CD4-positive, alpha-beta memory T cell (primary cell): ENCODE measurements around the gene PRDM16. TPM values are rescaled to one million over a fixed set of nuclear protein-coding genes. Genes with fewer than 3 reads are reported as not detected.

ENCODE experiments used
- CTCF ChIA-PET: fragments of 350-600 bp; sonication (Branson Sonifier 250); formaldehyde crosslinking; loops from one replicate; lab custom pipeline; 2021; ENCODE audit warnings: inconsistent platforms; ENCODE audit not compliant: partially characterized antibody; lab: Charles Lee
- POLR2A ChIA-PET: fragments of 350-600 bp; sonication (Branson Sonifier 250); formaldehyde crosslinking; loops from one replicate; lab custom pipeline; 2021; ENCODE audit not compliant: partially characterized antibody; lab: Charles Lee
- DNase-seq, 5 donors: peaks; one replicate each; pipeline versions ENCODE4 v3.0.0 to v3.0.0-alpha.2; 2020 to 2022; ENCODE audit warnings: mixed read lengths in 1 of 5
- H3K27ac ChIP-seq: one replicate; pipeline ENCODE4 v1.7.0; 2013; ENCODE audit warnings: low read depth, low read length
- H3K27me3 ChIP-seq: 2 replicates; pipeline ENCODE4 v1.7.0; 2013; ENCODE audit warnings: mild to moderate bottlenecking, low read length, moderate library complexity; ENCODE audit not compliant: insufficient read depth
- H3K36me3 ChIP-seq: 2 replicates; pipeline ENCODE4 v1.7.0; 2013; ENCODE audit warnings: mild to moderate bottlenecking, low read length, moderate library complexity; ENCODE audit not compliant: insufficient read depth
- H3K4me1 ChIP-seq: 2 replicates; pipeline ENCODE4 v1.7.0; 2013; ENCODE audit warnings: mild to moderate bottlenecking, low read length, moderate library complexity; ENCODE audit not compliant: insufficient read depth
- H3K4me3 ChIP-seq, 2 donors: one replicate each; pipeline ENCODE4 v1.7.0; 2013; ENCODE audit warnings: low read length in 2 of 2, mild to moderate bottlenecking in 1 of 2
- H3K9me3 ChIP-seq, 2 donors: one replicate each; pipeline ENCODE4 v1.7.0; 2013; ENCODE audit warnings: low read length in 2 of 2, control low read depth in 1 of 2; ENCODE audit not compliant: control insufficient read depth in 1 of 2
- H3K27ac Mint-ChIP-seq, 7 donors: one replicate each; pipeline ENCODE4 v1.8.0; 2020 to 2021; ENCODE audit warnings: mixed read lengths in 7 of 7, mild to moderate bottlenecking in 6 of 7, inconsistent platforms in 3 of 7, moderate library complexity in 3 of 7
- H3K27me3 Mint-ChIP-seq, 2 donors: one replicate each; pipeline ENCODE4 v1.8.0; 2020 to 2021; ENCODE audit warnings: mixed read lengths in 2 of 2
- H3K36me3 Mint-ChIP-seq, 2 donors: one replicate each; pipeline ENCODE4 v1.8.0; 2020 to 2021; ENCODE audit warnings: mixed read lengths in 2 of 2, inconsistent platforms in 1 of 2, mild to moderate bottlenecking in 1 of 2
- H3K4me1 Mint-ChIP-seq, 4 donors: one replicate each; pipeline ENCODE4 v1.8.0; 2020 to 2021; ENCODE audit warnings: mixed read lengths in 4 of 4, mild to moderate bottlenecking in 1 of 4
- H3K4me3 Mint-ChIP-seq, 8 donors: one replicate each; pipeline ENCODE4 v1.8.0; 2020 to 2021; ENCODE audit warnings: mixed read lengths in 8 of 8, mild to moderate bottlenecking in 7 of 8, moderate library complexity in 6 of 8, inconsistent platforms in 3 of 8
- H3K9me3 Mint-ChIP-seq, 8 donors: one replicate each; pipeline ENCODE4 v1.8.0; 2020 to 2021; ENCODE audit warnings: mixed read lengths in 8 of 8, mild to moderate bottlenecking in 5 of 8, inconsistent platforms in 3 of 8, moderate library complexity in 1 of 8
- intact Hi-C: fragments of 100-400 bp; cut with micrococcal nuclease; formaldehyde crosslinking; loops from one replicate; pipeline ENCODE4 v1.15.1; 2023
- polyA plus RNA-seq, 2 donors: library from polyadenylated mRNA; unstranded; fragments of 300-500 nt; fragmentation: Illumina TruSeq; gene quantifications; one replicate each; pipeline ENCODE4 v1.2.3, GENCODE V29; 2021
- total RNA-seq, 2 experiments: library from RNA; stranded (reverse); gene quantifications; one replicate each; pipeline ENCODE4 v1.2.3, GENCODE V29; 2021

Gene PRDM16
- total and polyA plus RNA-seq, 4 experiments from 2014 or later: not detected

DNA sequence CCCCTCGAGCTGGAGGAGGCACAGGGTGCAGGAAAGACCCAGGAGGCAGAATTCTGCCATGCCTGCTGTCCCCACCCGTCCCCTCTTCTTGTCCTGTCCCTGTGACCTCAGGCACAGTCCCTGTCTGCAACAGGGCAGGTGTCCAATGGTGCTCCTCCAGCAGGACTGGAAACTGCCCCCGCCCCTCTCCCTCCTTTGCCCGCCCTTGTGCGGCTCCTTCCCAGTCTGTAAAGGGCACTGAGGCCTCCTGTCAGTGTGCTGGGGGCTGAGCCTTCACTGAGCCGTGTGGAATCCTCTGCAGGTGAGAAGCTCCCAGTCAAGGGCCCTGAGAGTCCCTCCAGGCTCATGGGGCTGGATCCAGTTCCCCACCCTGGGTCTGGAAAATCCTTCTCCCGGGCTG lies 28.9 kb downstream of the PRDM16 start:
- Mint-ChIP-seq H3K4me3 (no peak overlapping the region), H3K36me3 (no peaks in the 10 kb centered on the region), H3K27ac (no peak overlapping the region), H3K9me3 (no peaks in the 10 kb centered on the region), H3K27me3 (peaks cover 3 to 4% of the 10 kb centered on the region in 2 donors), H3K4me1 (no peaks in the 10 kb centered on the region)
- Histone ChIP-seq H3K4me3 (no peak overlapping the region), H3K4me1 (no peaks in the 10 kb centered on the region), H3K36me3 (no peaks in the 10 kb centered on the region), H3K9me3 (no peaks in the 10 kb centered on the region), H3K27ac (no peak overlapping the region), H3K27me3 (no peaks in the 10 kb centered on the region)
- intact Hi-C loops: no loop called here
- DNase-seq: no peak
- POLR2A ChIA-PET: no interaction called here
- CTCF ChIA-PET: no interaction called here

DNA sequence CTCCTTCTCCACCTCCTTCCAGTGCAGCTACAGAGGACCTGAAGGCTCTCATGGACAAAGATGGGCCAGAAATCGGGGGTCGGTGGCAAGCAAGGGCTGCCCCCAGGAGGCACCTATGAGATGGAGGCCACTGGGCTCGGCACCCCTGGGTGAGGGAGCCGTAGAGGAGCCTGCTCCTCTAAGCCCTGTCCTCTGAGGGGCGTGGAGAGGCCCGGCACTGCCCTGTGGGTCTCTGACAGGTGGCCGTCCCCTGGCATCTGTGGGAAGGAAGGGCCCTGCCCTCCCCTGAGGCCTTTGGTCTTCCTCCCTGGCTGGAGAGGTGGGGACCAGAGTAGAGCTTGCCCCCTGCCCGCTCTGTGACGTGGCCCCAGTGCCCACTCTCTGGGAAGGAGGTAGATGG lies 30.9 kb downstream of the PRDM16 start:
- no peaks in the 10 kb centered on the region for H3K4me1 Mint-ChIP-seq

DNA sequence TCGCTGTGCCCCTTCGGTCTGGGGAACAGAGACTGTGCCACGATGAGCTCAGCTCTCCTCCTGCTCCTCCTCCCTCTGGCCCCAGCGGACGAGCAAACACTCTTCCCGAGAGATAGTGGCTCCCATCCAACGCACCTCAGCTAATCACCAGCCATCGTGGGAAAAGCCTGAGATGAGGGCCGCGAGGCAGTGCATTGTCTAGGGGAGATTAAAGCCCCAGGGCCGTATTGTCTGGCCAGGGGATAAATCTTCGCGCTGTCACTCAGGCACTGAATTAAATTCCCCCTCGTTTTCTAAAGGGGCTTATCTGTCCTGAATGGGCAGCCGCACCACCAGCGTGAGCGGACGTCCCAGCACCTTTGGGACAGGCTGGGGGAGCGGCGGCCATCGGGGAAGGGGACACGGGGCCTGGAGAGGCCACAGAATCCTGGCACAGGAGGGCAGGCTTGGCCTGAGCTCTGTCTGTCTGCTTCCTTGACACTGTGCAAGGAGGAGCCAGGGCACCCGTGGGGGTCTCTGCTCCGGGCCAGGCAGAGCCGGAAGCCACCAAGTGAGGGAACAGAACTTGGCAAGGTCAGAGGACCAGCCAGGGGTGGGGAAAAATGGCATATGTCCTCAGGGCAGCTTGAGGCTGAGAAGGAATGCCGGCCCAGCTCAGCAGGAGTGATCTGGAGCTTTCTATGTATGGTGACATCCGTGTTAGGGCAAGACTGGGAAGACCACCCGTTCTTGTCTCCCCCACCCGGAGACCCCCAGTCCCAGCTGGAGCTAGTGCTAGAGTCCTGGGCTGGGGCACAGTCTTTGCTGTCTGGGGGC lies 32.3 kb downstream of the PRDM16 start:
- no peaks in the 10 kb centered on the region for H3K4me1 Mint-ChIP-seq
- Histone ChIP-seq H3K27me3 (no peaks in the 10 kb centered on the region), H3K36me3 (no peaks in the 10 kb centered on the region), H3K4me3 (no peak overlapping the region), H3K4me1 (no peaks in the 10 kb centered on the region), H3K9me3 (no peaks in the 10 kb centered on the region), H3K27ac (no peak overlapping the region)
- intact Hi-C loops: no loop called here
- H3K9me3 Mint-ChIP-seq: no peaks in the 10 kb centered on the region
- H3K4me3 Mint-ChIP-seq: no peak overlapping the region
- no peaks in the 10 kb centered on the region for H3K36me3 Mint-ChIP-seq
- no peak for DNase-seq
- peaks cover 0 to 1% of the 10 kb centered on the region in 2 donors for H3K27me3 Mint-ChIP-seq
- ChIA-PET POLR2A (no interaction called here), CTCF (no interaction called here)
- no peak overlapping the region for H3K27ac Mint-ChIP-seq

More for the DNA sequence above, 30.9 kb downstream of the PRDM16 start:
- intact Hi-C loops: no loop called here
- H3K27ac ChIP-seq: no peak overlapping the region
- Mint-ChIP-seq H3K27ac (no peak overlapping the region), H3K36me3 (no peaks in the 10 kb centered on the region), H3K9me3 (no peaks in the 10 kb centered on the region), H3K27me3 (peaks cover 0 to 1% of the 10 kb centered on the region in 2 donors), H3K4me3 (no peak overlapping the region)
- DNase-seq: no peak
- POLR2A ChIA-PET: no interaction called here
- H3K4me1 ChIP-seq: no peaks in the 10 kb centered on the region
- no peaks in the 10 kb centered on the region for H3K36me3 ChIP-seq
- no peaks in the 10 kb centered on the region for H3K9me3 ChIP-seq
- H3K4me3 ChIP-seq: no peak overlapping the region
- CTCF ChIA-PET: no interaction called here
- no peaks in the 10 kb centered on the region for H3K27me3 ChIP-seq

DNA sequence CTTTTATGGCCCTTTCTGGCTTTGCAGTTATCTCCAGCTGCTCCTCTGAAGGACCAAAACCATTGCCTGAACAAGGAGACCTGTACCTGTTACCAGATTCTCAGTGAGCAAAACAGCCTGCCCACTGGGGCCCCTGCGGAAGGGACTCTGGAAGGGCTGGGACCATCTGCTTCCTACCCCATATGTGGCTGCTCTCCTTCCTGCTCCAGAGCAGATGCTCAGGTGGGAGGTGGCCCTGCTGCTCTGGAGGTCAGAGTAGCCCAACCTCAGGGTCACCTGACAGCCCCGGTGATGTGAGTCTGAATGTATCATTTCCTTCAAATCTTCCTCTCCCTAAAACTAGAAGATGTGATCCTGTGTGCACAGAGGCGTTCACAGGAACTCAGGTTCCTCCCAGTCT lies 33.6 kb downstream of the PRDM16 start:
- Mint-ChIP-seq H3K9me3 (peaks cover 0 to under 1% (median 0%) of the 10 kb centered on the region in 8 donors), H3K27ac (no peak overlapping the region), H3K36me3 (no peaks in the 10 kb centered on the region), H3K4me3 (no peak overlapping the region), H3K4me1 (no peaks in the 10 kb centered on the region), H3K27me3 (peaks cover 0 to 3% of the 10 kb centered on the region in 2 donors)
- no peaks in the 10 kb centered on the region for H3K4me1 ChIP-seq
- no peaks in the 10 kb centered on the region for H3K27me3 ChIP-seq
- ChIA-PET POLR2A (no interaction called here), CTCF (no interaction called here)
- intact Hi-C loops: no loop called here
- no peak overlapping the region for H3K27ac ChIP-seq
- H3K4me3 ChIP-seq: no peak overlapping the region
- H3K36me3 ChIP-seq: no peaks in the 10 kb centered on the region
- no peak for DNase-seq
- no peaks in the 10 kb centered on the region for H3K9me3 ChIP-seq

DNA sequence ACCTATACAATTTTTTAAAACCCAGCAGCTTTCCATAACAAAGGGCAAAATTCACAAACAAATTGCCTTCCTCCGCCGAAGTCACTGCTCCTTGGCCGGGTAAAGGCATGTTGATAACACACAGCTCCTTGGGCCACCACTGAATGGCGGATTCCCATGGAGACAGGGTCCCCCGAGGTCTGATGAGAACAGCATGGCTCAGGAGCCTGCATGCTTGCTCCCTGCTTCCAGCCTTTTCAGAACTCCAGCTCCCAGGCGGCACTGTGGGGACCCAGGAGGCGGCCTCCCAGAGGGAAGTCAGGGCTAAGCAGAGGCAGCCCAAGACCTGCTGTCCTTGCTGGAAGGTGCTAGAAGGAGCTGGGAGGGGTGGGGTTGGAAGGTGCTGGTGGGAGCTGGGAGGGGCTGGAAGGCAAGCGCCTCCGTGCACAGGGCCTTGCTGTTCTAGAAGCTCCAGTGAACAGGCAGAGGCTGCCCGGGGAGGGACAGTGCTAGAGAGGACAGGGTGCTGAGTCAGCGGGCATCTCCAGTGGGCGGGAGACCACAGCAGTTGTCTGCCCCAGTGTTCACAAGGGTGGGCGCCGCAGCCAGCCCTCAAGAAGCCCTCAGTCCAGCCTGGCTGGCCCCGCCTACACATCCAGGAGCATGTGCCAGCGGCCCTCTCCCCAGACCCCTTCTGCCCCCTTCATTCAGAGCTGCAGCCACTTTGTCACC lies 35.1 kb downstream of the PRDM16 start:
- no peak overlapping the region for H3K4me3 Mint-ChIP-seq
- no peak overlapping the region for H3K27ac Mint-ChIP-seq
- Histone ChIP-seq H3K4me1 (no peaks in the 10 kb centered on the region), H3K27me3 (no peaks in the 10 kb centered on the region), H3K4me3 (no peak overlapping the region), H3K9me3 (no peaks in the 10 kb centered on the region), H3K36me3 (no peaks in the 10 kb centered on the region), H3K27ac (no peak overlapping the region)
- intact Hi-C loops: no loop called here
- POLR2A ChIA-PET: no interaction called here
- peaks cover 0 to 5% of the 10 kb centered on the region in 2 donors for H3K27me3 Mint-ChIP-seq
- H3K36me3 Mint-ChIP-seq: no peaks in the 10 kb centered on the region
- no peak for DNase-seq
- H3K9me3 Mint-ChIP-seq: peaks cover 0 to 8% (median 2%) of the 10 kb centered on the region in 8 donors
- H3K4me1 Mint-ChIP-seq: no peaks in the 10 kb centered on the region
- CTCF ChIA-PET: no interaction called here

DNA sequence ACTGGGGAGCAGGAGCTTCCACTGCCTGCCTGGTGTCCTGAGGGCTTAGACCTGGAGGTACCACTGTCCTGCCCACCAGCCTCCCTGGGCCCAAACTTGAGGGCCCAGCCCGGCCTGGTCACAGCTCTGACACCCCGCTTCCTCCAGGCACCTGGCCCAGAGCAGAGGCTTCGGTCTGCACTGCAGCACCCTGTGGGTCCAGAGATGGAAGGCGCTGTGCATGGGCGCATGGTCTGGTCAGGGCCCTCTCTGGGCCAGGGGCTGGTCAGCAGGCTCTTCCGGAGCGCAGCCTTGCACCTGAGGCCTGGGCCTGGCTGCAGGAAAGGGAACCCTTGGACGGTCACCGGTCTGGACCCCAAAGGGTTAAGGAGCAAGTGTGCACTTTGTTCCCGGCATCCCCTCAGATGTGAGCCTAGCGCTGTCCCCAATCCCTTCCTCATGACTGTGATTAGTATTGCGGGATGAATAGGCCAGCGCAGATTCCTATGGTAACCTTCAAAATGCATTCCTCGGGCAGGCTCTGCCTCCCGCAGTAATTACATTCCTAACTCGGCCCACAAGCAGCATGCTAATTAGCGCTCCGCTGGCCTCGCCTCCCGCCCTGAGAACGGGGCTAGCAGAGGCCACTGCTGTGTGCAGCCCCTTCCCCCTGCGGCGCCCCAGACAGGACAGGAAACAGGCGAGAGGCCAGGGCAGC lies 36.3 kb downstream of the PRDM16 start:
- Histone ChIP-seq H3K4me3 (no peak overlapping the region), H3K4me1 (no peaks in the 10 kb centered on the region), H3K9me3 (no peaks in the 10 kb centered on the region), H3K27ac (no peak overlapping the region), H3K27me3 (no peaks in the 10 kb centered on the region), H3K36me3 (no peaks in the 10 kb centered on the region)
- Mint-ChIP-seq H3K9me3 (peaks cover 0 to 8% (median 2%) of the 10 kb centered on the region in 8 donors), H3K27ac (no peak overlapping the region), H3K4me1 (no peaks in the 10 kb centered on the region), H3K27me3 (peaks cover 0 to 7% of the 10 kb centered on the region in 2 donors), H3K4me3 (no peak overlapping the region), H3K36me3 (no peaks in the 10 kb centered on the region)
- intact Hi-C loops: no loop called here
- CTCF ChIA-PET: no interaction called here
- POLR2A ChIA-PET: no interaction called here
- no peak for DNase-seq

DNA sequence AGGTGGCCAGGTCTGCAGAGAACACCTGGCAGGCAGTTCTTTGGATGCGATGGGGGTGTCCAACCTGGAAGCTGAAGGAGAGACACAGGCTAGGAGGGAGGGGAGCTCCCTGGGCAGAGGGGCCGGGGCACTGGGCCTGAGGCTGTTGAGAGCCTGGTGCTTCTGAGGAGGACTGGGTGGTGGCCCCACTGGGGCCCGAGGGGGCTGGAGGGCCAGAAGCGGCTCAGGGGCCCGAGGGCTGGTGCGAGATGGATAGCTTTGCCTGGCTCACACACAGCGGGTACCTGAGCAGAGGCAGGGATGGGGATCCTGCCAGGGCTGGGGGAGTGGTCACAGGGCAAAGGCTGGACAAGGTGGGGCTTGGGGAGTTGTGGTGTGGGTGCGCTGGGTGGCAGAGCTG lies 37.2 kb downstream of the PRDM16 start:
- peaks cover 0 to 8% (median 2%) of the 10 kb centered on the region in 8 donors for H3K9me3 Mint-ChIP-seq
- H3K4me1 Mint-ChIP-seq: no peaks in the 10 kb centered on the region
- Histone ChIP-seq H3K4me3 (no peak overlapping the region), H3K36me3 (no peaks in the 10 kb centered on the region), H3K9me3 (no peaks in the 10 kb centered on the region), H3K27me3 (no peaks in the 10 kb centered on the region), H3K4me1 (no peaks in the 10 kb centered on the region), H3K27ac (no peak overlapping the region)
- ChIA-PET CTCF (no interaction called here), POLR2A (no interaction called here)
- no peaks in the 10 kb centered on the region for H3K36me3 Mint-ChIP-seq
- intact Hi-C loops: no loop called here
- H3K27me3 Mint-ChIP-seq: peaks cover 0 to 7% of the 10 kb centered on the region in 2 donors
- DNase-seq: no peak
- no peak overlapping the region for H3K4me3 Mint-ChIP-seq
- no peak overlapping the region for H3K27ac Mint-ChIP-seq
